HG03575 (cell line): ENCODE data around the gene SSX2IP.
"Not testable (repeated sequence)": the region's sequence is repeated elsewhere in the genome, so short reads cannot be mapped to it uniquely, and the experiment has no call there.

ENCODE experiments used
- ATAC-seq: cut with Tn5 transposase; IDR thresholded peaks from one replicate; pipeline ENCODE4 v1.9.1; 2021; ENCODE audit not compliant: unreplicated experiment, insufficient number of reproducible peaks, low FRiP score; ENCODE audit errors: extremely low read depth

The SSX2IP gene

DNA sequence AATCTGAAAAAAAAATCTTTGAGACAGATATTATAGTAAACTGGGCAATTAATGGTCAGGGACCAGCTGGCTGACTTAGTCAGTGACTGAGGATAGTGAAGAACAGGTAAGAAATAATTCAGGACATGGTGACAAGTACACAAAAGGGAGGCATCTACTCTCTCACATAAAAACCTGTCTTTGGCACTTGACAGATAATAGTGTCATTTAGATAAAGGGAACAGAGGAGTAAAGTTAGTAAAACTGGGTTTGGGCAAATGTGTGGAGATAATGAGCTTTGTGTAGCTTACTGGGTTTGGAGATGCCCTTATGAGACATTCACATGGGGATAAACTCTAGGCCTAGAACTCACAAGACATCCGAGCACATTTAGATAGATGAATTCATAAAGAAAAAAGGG, 4.0 kb downstream of the SSX2IP start:
- ATAC-seq, result no peak

- ATAC-seq, result no peak
Measured at GRCh38 chr1:84683508-84683907, 6.8 kb downstream of the SSX2IP start.

- ATAC-seq, result no peak
Measured at GRCh38 chr1:84682047-84682446, 8.2 kb downstream of the SSX2IP start.

DNA sequence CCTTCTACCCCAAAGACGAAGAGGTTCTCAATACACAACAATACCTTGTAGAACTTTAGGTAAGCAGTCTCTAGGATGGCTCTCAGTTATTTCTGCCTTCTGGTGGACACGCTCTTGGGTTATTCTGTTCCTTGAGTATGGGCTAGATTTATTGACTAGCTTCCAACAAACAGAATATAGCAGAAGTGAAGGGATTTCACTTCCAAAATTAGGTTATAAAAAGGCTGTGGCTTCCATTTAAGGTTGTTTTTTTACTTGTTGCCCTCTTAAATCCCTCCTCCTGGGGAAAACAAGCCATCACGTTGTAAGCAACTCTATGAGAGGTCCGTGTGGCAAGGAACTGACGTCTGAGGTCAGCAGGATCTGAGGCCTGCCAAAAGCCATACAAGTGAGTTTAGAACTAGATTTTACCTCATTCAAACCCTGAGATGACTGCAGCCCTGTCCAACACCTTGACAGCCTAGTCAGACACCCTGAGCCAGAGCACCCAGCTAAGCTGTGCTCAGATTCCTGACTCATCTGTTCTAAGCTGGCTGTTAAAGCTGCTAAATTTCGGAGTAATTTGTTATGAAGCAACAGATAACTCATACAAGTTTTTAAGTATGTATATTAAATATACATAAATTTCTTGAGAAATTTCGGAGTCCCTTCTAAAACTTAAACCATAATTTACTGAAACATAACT, 12.7 kb downstream of the SSX2IP start:
- ATAC-seq, result no peak

DNA sequence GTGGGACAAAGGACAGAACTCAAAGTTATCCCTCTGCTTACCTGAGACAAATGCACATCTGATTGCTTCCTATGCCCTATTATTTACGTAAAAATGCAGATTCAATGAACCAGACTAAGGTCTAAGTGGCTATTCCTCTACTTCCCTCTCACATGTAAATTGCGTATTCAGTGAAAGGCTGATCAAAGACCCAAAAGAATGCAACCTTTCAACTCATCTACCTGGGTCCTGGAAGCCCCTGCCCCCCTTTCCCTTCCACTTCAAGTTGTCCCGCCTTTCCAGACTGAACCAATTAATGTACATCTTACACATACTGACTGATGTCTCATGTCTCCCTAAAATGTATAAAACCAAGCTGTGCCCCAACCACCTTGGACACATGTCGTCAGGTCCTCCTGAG, 14.6 kb downstream of the SSX2IP start:
- no peak for ATAC-seq

- no peak for ATAC-seq
Measured at GRCh38 chr1:84675106-84675505, 15.2 kb downstream of the SSX2IP start.

DNA sequence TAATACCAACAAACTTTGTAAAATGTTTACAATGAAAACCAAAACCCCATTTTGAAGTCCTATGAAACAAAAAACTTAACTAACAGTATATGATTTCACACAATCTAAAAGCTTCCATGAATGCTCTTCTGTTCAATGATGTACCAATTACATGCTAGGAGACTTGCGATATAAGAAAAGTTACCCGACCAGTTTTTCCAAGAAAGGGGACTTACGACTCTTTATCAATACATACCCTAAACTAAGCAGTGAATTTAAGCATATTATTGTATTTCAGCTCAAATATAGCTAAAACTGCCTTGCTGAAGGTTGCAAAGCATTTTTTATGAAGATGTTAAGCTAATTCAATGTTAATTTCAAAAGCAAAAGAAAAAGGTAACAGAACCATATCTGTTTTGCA, 15.6 kb downstream of the SSX2IP start:
- ATAC-seq, result no peak

GRCh38 chr1:84674021-84674420, 16.2 kb downstream of the SSX2IP start:
- ATAC-seq, result no peak

GRCh38 chr1:84672080-84672854, 18.0 kb downstream of the SSX2IP start:
- no peak for ATAC-seq

GRCh38 chr1:84669831-84670230, 20.4 kb downstream of the SSX2IP start:
- no peak for ATAC-seq

DNA sequence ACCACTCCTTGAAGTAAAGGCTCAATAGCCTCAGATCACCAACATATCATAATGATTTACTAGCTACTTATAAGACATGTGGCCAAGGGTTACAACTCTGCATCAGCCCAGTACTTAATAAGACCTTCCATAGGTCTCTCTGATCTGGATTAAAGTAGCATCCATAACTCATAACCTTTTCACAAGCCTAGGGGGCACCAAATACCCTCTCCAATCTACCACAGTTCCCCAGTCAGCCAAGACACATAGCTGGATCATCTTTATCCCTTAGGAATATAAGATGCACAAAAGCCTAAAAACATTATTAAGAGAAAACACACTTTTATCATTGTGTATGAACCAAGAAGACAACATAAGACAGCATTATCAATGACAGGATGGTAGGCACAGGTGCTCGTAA, 22.1 kb downstream of the SSX2IP start:
- ATAC-seq, result no peak

DNA sequence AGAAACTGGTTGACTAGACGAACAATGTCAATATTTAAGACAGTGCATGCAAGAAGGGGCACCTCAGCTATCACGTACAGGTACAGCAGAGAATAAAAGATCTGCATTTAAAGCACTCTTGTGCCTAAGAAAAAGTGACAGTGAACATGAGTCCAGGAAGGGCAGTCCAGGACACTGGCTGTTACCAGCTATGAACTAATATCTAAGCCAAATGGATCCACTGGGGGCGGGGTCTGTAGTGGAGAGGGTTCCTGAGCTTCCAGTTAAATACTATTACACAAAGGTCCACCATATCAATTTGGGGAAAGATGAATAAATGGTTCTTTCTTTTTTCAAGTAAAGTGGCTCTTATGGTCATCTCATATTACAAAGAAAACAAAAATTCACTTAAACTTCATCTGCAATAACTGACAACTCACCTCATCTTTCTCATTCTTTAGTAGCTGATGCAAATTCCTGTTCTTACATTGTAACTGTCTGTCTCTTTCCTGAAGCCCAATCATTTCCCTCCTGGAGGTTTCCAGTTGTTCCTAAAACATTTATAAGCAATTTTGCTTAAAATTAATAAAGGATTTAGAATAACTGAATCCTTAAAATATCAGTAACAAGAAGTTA, 24.5 kb downstream of the SSX2IP start:
- no peak for ATAC-seq

DNA sequence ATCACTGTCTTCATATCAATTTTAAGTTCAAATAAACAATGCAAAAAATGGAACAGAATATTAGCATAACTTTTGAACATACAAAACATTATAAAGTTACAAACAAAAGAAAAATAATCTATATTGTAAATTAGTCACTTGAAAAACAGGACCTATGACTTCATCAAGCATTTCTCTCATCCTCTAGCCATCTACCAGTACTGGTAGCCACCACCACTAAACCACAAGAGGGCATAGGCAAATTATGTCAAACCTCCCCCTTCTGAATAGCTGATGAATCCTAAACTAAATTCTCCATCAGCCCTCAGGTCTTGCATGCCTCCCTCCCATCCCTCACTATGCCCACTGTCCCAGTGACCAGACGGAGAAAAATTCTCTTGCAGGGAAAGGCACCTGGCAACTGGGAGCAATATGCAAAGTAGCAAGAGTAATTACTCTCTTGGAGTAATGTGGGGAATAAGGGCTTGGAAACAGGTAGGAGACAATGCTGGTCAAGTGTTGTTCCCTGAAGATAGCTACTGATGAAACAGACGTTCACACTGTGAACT, 37.1 kb downstream of the SSX2IP start:
- ATAC-seq, result no peak

DNA sequence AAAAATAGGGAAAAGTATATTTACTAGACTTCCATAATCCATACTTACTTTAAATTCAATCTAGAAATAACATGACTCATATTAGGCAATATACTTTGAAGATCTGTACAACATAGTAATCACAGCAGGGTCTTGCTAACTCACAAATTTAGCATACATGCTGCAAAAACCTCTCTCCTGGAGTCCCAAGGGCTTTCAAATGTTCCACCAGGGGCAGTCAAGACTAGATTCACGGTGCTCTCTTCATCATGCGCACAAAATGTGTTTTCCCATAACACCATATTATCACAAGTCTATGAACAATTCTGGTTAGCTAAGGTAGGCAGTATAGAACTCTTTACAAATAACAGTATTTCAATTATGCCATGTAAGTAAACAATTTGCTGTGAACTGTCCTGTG, 45.8 kb downstream of the SSX2IP start:
- no peak for ATAC-seq

GRCh38 chr1:84643183-84643582, 47.1 kb downstream of the SSX2IP start:
- no peak for ATAC-seq

DNA sequence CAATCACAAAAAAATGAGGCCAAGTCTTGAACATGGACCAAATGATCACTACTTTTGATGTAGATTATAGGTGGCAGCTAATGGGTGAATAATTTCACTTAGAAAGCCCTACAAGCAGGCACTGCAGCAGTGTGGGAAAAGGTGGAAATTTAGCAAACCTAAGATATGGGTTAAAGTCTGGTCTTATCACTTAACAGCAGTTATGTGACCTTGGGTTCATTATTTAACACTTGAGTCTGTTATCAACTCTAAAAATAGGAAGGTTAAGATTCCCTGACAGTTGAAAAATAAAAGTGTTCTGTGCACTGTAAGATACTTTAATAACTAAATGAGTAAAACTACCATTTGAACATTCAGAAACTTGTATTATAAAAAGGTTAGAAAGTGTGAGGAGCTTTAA, 47.5 kb downstream of the SSX2IP start:
- no peak for ATAC-seq

- not testable (repeated sequence) for ATAC-seq
Measured at GRCh38 chr1:84639731-84640130, 50.5 kb downstream of the SSX2IP start.

DNA sequence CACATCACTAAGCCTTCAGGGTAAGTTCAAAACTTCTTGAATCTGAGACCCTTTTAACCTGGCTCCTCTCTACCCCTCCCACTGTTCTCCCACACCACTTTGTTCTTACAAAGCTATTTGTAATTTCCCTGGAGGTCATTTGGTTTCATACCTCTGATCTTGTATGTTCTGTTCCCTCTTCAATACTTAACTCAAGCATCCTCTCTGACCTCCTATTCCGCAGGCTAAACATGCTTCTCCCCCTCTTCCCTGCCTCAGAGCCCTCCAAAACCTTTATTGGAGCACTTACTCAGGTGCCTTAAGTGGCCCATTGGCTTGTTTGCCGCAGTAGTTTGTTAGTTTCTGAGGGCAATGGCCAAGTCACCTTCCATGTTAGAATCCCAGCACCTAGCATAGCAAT, 54.8 kb downstream of the SSX2IP start:
- ATAC-seq, result no peak

DNA sequence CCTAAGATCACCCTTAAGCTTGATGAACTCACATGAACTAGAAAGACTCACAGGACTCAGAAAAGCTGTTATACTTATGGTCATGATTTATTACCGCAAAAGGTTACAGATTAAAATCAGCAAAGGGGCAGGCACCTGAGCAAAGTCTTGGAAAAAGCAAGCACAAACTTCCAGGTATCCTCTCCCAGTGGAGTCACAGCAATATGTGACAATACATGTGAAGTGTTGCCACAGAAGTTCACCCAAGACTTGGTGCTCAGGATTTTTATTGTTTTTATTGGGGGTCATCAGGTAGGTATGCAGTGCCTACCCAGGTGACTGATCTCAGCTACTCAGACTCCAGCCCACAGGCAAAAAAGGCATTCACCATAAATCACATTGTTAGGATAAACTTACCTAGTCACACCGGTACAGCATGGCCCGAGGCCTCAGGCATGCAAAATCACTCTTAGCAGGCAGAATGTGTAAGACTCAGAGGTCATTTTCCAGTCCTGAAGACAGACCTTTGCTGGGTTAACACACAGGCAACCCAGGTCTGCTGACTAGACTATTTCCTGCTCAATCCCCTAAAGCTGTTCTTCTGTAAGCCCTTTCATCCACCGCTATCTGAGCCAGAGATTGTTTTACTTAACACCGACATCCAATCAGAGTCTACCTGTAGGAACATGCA, 55.6 kb downstream of the SSX2IP start:
- ATAC-seq, result no peak
